B cell (primary cell): ENCODE data around the gene ANAPC15. TPM values are rescaled to one million over a fixed set of nuclear protein-coding genes. Genes with fewer than 3 reads are reported as not detected.

Experiments
- ATAC-seq: fragments of 200-7000 bp; cut with Tn5 transposase; one replicate; pipeline ENCODE4 v1.10.0; 2021; ENCODE audit warnings: low read depth, mild to moderate bottlenecking, moderate number of reproducible peaks, moderate library complexity
- CTCF ChIA-PET: fragments of 350-600 bp; sonication (Branson Sonifier 250); formaldehyde crosslinking; loops from one replicate; lab custom pipeline; 2021; ENCODE audit warnings: antibody characterized with exemption, inconsistent platforms; lab: Charles Lee
- POLR2A ChIA-PET: fragments of 350-600 bp; sonication (Branson Sonifier 250); formaldehyde crosslinking; loops from one replicate; lab custom pipeline; 2021; ENCODE audit warnings: antibody characterized with exemption; lab: Charles Lee
- DNase-seq: peaks from one replicate; pipeline ENCODE4 v3.0.0; 2013
- H2AFZ ChIP-seq: 2 replicates; pipeline ENCODE4 v1.6.1; 2012; ENCODE audit warnings: mild to moderate bottlenecking, low read depth, low read length; ENCODE audit not compliant: insufficient read depth, poor library complexity, severe bottlenecking
- H3K27ac ChIP-seq, 2 donors: 1 replicate in 1 of 2; 2 replicates in 1 of 2; pipeline ENCODE4 v1.5.1; 2012 to 2013; ENCODE audit warnings: low read length in 2 of 2, mild to moderate bottlenecking in 2 of 2, moderate library complexity in 1 of 2
- H3K27me3 ChIP-seq, 4 experiments: fragments of 200-600 bp in 1 of 4; sonication (generic) in 1 of 4; replicated peaks in 1 of 4; 1 replicate in 2 of 4; 2 replicates in 2 of 4; pipeline versions ENCODE4 v1.6.1 to v1.7.0; 2013 to 2016; ENCODE audit warnings: low read length in 3 of 4, mild to moderate bottlenecking in 2 of 4, mixed read lengths in 1 of 4, moderate library complexity in 1 of 4; ENCODE audit not compliant: insufficient read depth in 4 of 4, control insufficient read depth in 3 of 4; ENCODE audit errors: control extremely low read depth in 1 of 4
- H3K36me3 ChIP-seq, 2 experiments: replicated peaks in 1 of 2; 1 replicate in 1 of 2; 2 replicates in 1 of 2; pipeline versions ENCODE4 v1.6.1 to v1.7.1; 2013; ENCODE audit warnings: low read length in 1 of 2; ENCODE audit not compliant: insufficient read depth in 2 of 2, control insufficient read depth in 1 of 2; ENCODE audit errors: control extremely low read depth in 1 of 2, extremely low read depth in 1 of 2
- H3K4me1 ChIP-seq, 2 donors: fragments of 200-600 bp in 1 of 2; sonication (generic) in 1 of 2; 1 replicate in 1 of 2; 2 replicates in 1 of 2; pipeline versions ENCODE4 v1.5.1 to v1.6.1; 2013 to 2017; ENCODE audit warnings: low read length in 2 of 2; ENCODE audit not compliant: control insufficient read depth in 2 of 2, insufficient read depth in 2 of 2
- H3K4me2 ChIP-seq: replicated peaks from 2 replicates; pipeline ENCODE3; 2012; ENCODE audit warnings: mild to moderate bottlenecking, low read depth, low read length; ENCODE audit not compliant: poor library complexity, severe bottlenecking
- H3K4me3 ChIP-seq, 5 experiments: fragments of 200-600 bp in 1 of 5; sonication (generic) in 1 of 5; 1 replicate in 3 of 5; 2 replicates in 2 of 5; pipeline versions ENCODE4 v1.5.1 to v1.7.0; 2011 to 2016; ENCODE audit warnings: low read length in 4 of 5, mild to moderate bottlenecking in 4 of 5, low read depth in 2 of 5, control low read depth in 1 of 5, moderate library complexity in 1 of 5; ENCODE audit not compliant: insufficient read depth in 1 of 5; ENCODE audit errors: control extremely low read depth in 1 of 5, extremely low read depth in 1 of 5
- H3K79me2 ChIP-seq: fragments of 200-600 bp; sonication (generic); one replicate; pipeline ENCODE4 v1.6.0; 2016; ENCODE audit warnings: low read length; ENCODE audit not compliant: control insufficient read depth, insufficient read depth
- H3K9ac ChIP-seq: fragments of 200-600 bp; sonication (generic); 2 replicates; pipeline ENCODE4 v1.6.1; 2017; ENCODE audit warnings: mild to moderate bottlenecking, low read length, moderate library complexity
- H3K9me3 ChIP-seq, 3 donors: one replicate each; pipeline versions ENCODE4 v1.6.1 to v1.7.1; 2013; ENCODE audit warnings: low read length in 2 of 3; ENCODE audit not compliant: control insufficient read depth in 2 of 3, insufficient read depth in 1 of 3; ENCODE audit errors: control extremely low read depth in 1 of 3
- H4K20me1 ChIP-seq: 2 replicates; pipeline ENCODE4 v1.6.0; 2012; ENCODE audit warnings: mild to moderate bottlenecking, low read length; ENCODE audit not compliant: insufficient read depth, control insufficient read depth, poor library complexity, severe bottlenecking
- H3K27ac Mint-ChIP-seq: one replicate; pipeline ENCODE4 v1.8.0; 2021; ENCODE audit warnings: mixed read lengths
- H3K27me3 Mint-ChIP-seq: one replicate; pipeline ENCODE4 v1.8.0; 2021; ENCODE audit warnings: mixed read lengths
- H3K4me1 Mint-ChIP-seq: one replicate; pipeline ENCODE4 v1.8.0; 2021; ENCODE audit warnings: mixed read lengths
- H3K4me3 Mint-ChIP-seq: one replicate; pipeline ENCODE4 v1.8.0; 2021; ENCODE audit warnings: mixed read lengths
- H3K9me3 Mint-ChIP-seq: one replicate; pipeline ENCODE4 v1.8.0; 2022; ENCODE audit warnings: mixed read lengths; ENCODE audit not compliant: insufficient read depth
- CTCF ChIP-seq: fragments of 200-600 bp; IDR thresholded peaks from one replicate; pipeline ENCODE4 v1.8.0; 2022; ENCODE audit warnings: antibody characterized with exemption, mild to moderate bottlenecking
- EZH2 ChIP-seq: IDR thresholded peaks from 2 replicates; pipeline ENCODE4 v1.6.1; 2012; ENCODE audit warnings: borderline replicate concordance, low read depth, mild to moderate bottlenecking, moderate library complexity, low read length; ENCODE audit not compliant: insufficient read depth, poor library complexity, severe bottlenecking
- WGBS: methylation state at CpG from one replicate; pipeline ENCODE4 v1.1.5; 2013; ENCODE audit warnings: missing lambda C conversion rate; ENCODE audit not compliant: insufficient coverage; 5-methylcytosine and 5-hydroxymethylcytosine counted together
- intact Hi-C: fragments of 100-400 bp; cut with micrococcal nuclease; formaldehyde crosslinking; loops from one replicate; pipeline ENCODE4 v1.10.0; 2022
- polyA plus RNA-seq: library from polyadenylated mRNA; depleted of rRNA; stranded (reverse); fragments of >200 nt; gene quantifications from 2 replicates; pipeline ENCODE4 v1.2.3, GENCODE V29; 2012
- total RNA-seq, 2 donors: library from RNA; stranded (reverse); fragments of 120-200 nt in 1 of 2; gene quantifications; 1 replicate in 1 of 2; 2 replicates in 1 of 2; pipeline versions ENCODE4 v1.2.3 to v1.2.4, GENCODE V29; 2013 to 2022

Gene ANAPC15
- total and polyA plus RNA-seq, 2 donors (not counting 1 experiment from before 2014, with no cell fraction given), result 27.1 to 27.7 TPM

- DNase-seq (no peak), ATAC-seq (no peak)
- Histone ChIP-seq H3K9ac (peak overlapping the region; percentile 74), H3K4me1 (peaks cover 14 to 19% of the 10 kb centered on the region in 2 donors), H3K79me2 (peaks cover 12% of the 10 kb centered on the region), H4K20me1 (no peaks in the 10 kb centered on the region), H2AFZ (peak overlapping the region; percentile 78), H3K4me2 (peak overlapping the region; percentile 81), H3K36me3 (peaks cover 0 to 24% of the 10 kb centered on the region in 2 experiments), H3K9me3 (no peaks in the 10 kb centered on the region), H3K4me3 (peak overlapping the region; percentile 67 to 94 (median 78)), H3K27me3 (peaks cover 0 to 11% (median 0%) of the 10 kb centered on the region in 4 experiments), H3K27ac (peak overlapping the region; percentile 95)
- ChIA-PET POLR2A (interaction anchor here (0.6 to 1.8 kb wide), 3 partner anchors 29 to 1846 kb away, joined by 3 to 6 read pairs (median 3); no protein-coding TSS in a partner anchor), CTCF (interaction anchor here (0.7 to 3.9 kb wide), 4 partner anchors 13 to 86 kb away, joined by 3 to 14 read pairs (median 6); no protein-coding TSS in a partner anchor)
- TF ChIP-seq EZH2 (no peak), CTCF (no peak)
- H3K27ac Mint-ChIP-seq, result peak overlapping the region; percentile 98
- intact Hi-C loops, result loop anchor here (1.0 to 2.0 kb wide), 8 partner anchors 8 to 324 kb away; partner anchors contain the start of genes CLPB, LAMTOR1, LRRC51 and NUMA1
- peaks cover 20% of the 10 kb centered on the region for H3K4me1 Mint-ChIP-seq
- H3K4me3 Mint-ChIP-seq, result peak overlapping the region; percentile 93
- no peaks in the 10 kb centered on the region for H3K9me3 Mint-ChIP-seq
- 3% methylated on average over 8 of the region's 10 CpGs for WGBS
- H3K27me3 Mint-ChIP-seq, result peaks cover 9% of the 10 kb centered on the region
These were observed 974 bp downstream of the ANAPC15 start for GRCh38 chr11:72111300-72112142.

GRCh38 chr11:72105888-72106287 is 6.6 kb downstream of the ANAPC15 start, which contains the start of gene TOMT:
TOMT (plus strand) TSS chr11:72105924; CDS start chr11:72105952, 28 bp downstream.
- intact Hi-C loops, result no loop called here
- 97% methylated on average over 12 of the region's 14 CpGs for WGBS
- Histone ChIP-seq H3K27ac (no peak within 1 kb of the TSS), H3K9me3 (peaks cover 0 to 8% (median 0%) of the 10 kb centered on the region in 3 donors), H4K20me1 (no peaks in the 10 kb centered on the region), H3K9ac (no peak within 1 kb of the TSS), H3K27me3 (no peaks in the 10 kb centered on the region), H3K36me3 (peaks cover 0 to 28% of the 10 kb centered on the region in 2 experiments), H3K4me2 (no peak within 1 kb of the TSS), H3K79me2 (peaks cover 52% of the 10 kb centered on the region), H2AFZ (no peak within 1 kb of the TSS), H3K4me1 (peaks cover 24 to 26% of the 10 kb centered on the region in 2 donors), H3K4me3 (no peak within 1 kb of the TSS)
- DNase-seq (no peak), ATAC-seq (no peak)
- ChIA-PET CTCF (interaction anchor here (0.9 to 1.2 kb wide), 2 partner anchors 15 to 81 kb away, joined by 3 to 4 read pairs; no protein-coding TSS in a partner anchor), POLR2A (no interaction called here)
- H3K9me3 Mint-ChIP-seq, result no peaks in the 10 kb centered on the region
- H3K4me1 Mint-ChIP-seq, result peaks cover 31% of the 10 kb centered on the region
- no peaks in the 10 kb centered on the region for H3K27me3 Mint-ChIP-seq
- H3K4me3 Mint-ChIP-seq, result peak within 1 kb of the TSS; percentile 24
- peak within 1 kb of the TSS; percentile 69 for H3K27ac Mint-ChIP-seq
- TF ChIP-seq CTCF (no peak), EZH2 (no peak)
